H1 (cell line): ENCODE results near the gene SRCIN1. TPM values are rescaled to one million over a fixed set of nuclear protein-coding genes. Genes with fewer than 3 reads are reported as not detected.

ENCODE experiments used
- CTCF ChIA-PET: fragments of 300-600 bp; sonication (Branson Sonifier 250); formaldehyde crosslinking; loops from one replicate; lab custom pipeline; 2021; ENCODE audit not compliant: partially characterized antibody; lab: Charles Lee
- POLR2A ChIA-PET: fragments of 300-600 bp; sonication (Branson Sonifier 250); formaldehyde crosslinking; loops from one replicate; lab custom pipeline; 2021; ENCODE audit warnings: inconsistent platforms; ENCODE audit not compliant: partially characterized antibody; lab: Charles Lee
- DNase-seq, 2 experiments: peaks; one replicate each; pipeline versions ENCODE4 v3.0.0 to v3.0.0-alpha.2; 2010 to 2022; ENCODE audit warnings: low spot score in 2 of 2, low read depth in 1 of 2, mixed read lengths in 1 of 2
- FAIRE-seq: peaks from 2 replicates; lab custom pipeline; 2011; peaks lifted over from hg19 to GRCh38; lab: Jason Lieb, UNC
- H2AFZ ChIP-seq: 2 replicates; pipeline ENCODE4 v1.8.1; 2012; ENCODE audit warnings: low read length, inconsistent platforms
- H2AK5ac ChIP-seq: 2 replicates; pipeline ENCODE4 v1.6.1; 2013; ENCODE audit warnings: low read depth, low read length
- H2BK120ac ChIP-seq: replicated peaks from 2 replicates; pipeline ENCODE3; 2013; ENCODE audit warnings: low read depth, low read length, inconsistent platforms
- H2BK12ac ChIP-seq: 2 replicates; pipeline ENCODE4 v1.6.1; 2013; ENCODE audit warnings: low read depth, low read length
- H2BK15ac ChIP-seq: 2 replicates; pipeline ENCODE4 v1.6.1; 2013; ENCODE audit warnings: low read length
- H2BK20ac ChIP-seq: 2 replicates; pipeline ENCODE4 v1.6.1; 2013; ENCODE audit warnings: low read length
- H2BK5ac ChIP-seq: 2 replicates; pipeline ENCODE4 v1.6.1; 2013; ENCODE audit warnings: low read depth, low read length
- H3K14ac ChIP-seq: 2 replicates; pipeline ENCODE4 v1.6.1; 2013; ENCODE audit warnings: inconsistent platforms; ENCODE audit not compliant: insufficient read length
- H3K18ac ChIP-seq: 2 replicates; pipeline ENCODE4 v1.6.1; 2013; ENCODE audit warnings: low read length; ENCODE audit errors: extremely low read depth
- H3K23ac ChIP-seq: 2 replicates; pipeline ENCODE4 v1.6.1; 2013; ENCODE audit warnings: inconsistent platforms; ENCODE audit not compliant: insufficient read length
- H3K23me2 ChIP-seq: 2 replicates; pipeline ENCODE4 v1.6.1; 2013; ENCODE audit warnings: low read depth, low read length
- H3K27ac ChIP-seq: 2 replicates; pipeline ENCODE4 v1.6.1; 2011; ENCODE audit warnings: low read depth, low read length, inconsistent platforms
- H3K27me3 ChIP-seq, 4 experiments: replicated peaks in 1 of 4; 1 replicate in 1 of 4; 2 replicates in 3 of 4; pipeline versions ENCODE4 v1.6.1 to v1.8.1; 2011 to 2013; ENCODE audit warnings: low read length in 3 of 4, mild to moderate bottlenecking in 3 of 4, inconsistent platforms in 2 of 4, mixed read lengths in 2 of 4, moderate library complexity in 1 of 4; ENCODE audit not compliant: control insufficient read depth in 3 of 4, insufficient read depth in 3 of 4; ENCODE audit errors: extremely low read depth in 1 of 4
- H3K36me3 ChIP-seq, 4 experiments: 2 replicates each; pipeline versions ENCODE4 v1.6.1 to v1.8.1; 2011 to 2013; ENCODE audit warnings: mild to moderate bottlenecking in 4 of 4, low read length in 3 of 4, moderate library complexity in 2 of 4, control low read depth in 1 of 4, inconsistent platforms in 1 of 4; ENCODE audit not compliant: insufficient read depth in 4 of 4, control insufficient read depth in 2 of 4
- H3K4ac ChIP-seq: replicated peaks from 2 replicates; pipeline ENCODE3; 2013; ENCODE audit warnings: low read length, low read depth, mixed read lengths, inconsistent platforms; ENCODE audit not compliant: insufficient read length
- H3K4me1 ChIP-seq, 4 experiments: replicated peaks in 1 of 4; 1 replicate in 1 of 4; 2 replicates in 3 of 4; pipeline versions ENCODE4 v1.6.1 to v1.8.1; 2011 to 2013; ENCODE audit warnings: low read length in 3 of 4, inconsistent platforms in 2 of 4, mixed read lengths in 1 of 4; ENCODE audit not compliant: insufficient read depth in 4 of 4, control insufficient read depth in 3 of 4
- H3K4me2 ChIP-seq, 2 experiments: 2 replicates each; pipeline versions ENCODE4 v1.6.1 to v1.8.1; 2011 to 2013; ENCODE audit warnings: low read depth in 2 of 2, low read length in 2 of 2, control low read depth in 1 of 2, inconsistent platforms in 1 of 2, mild to moderate bottlenecking in 1 of 2; ENCODE audit not compliant: insufficient read depth in 1 of 2
- H3K4me3 ChIP-seq, 4 experiments: fragments of 200-600, 300-600 bp in 1 of 4; sonication (generic), shearing (Covaris generic), sonication (Bioruptor Twin) in 1 of 4; 2 replicates each; pipeline versions ENCODE4 v1.5.1 to v1.8.1; 2011 to 2016; ENCODE audit warnings: low read length in 4 of 4, low read depth in 3 of 4, control low read depth in 2 of 4, inconsistent platforms in 2 of 4, mild to moderate bottlenecking in 2 of 4, mixed read lengths in 1 of 4, moderate library complexity in 1 of 4; ENCODE audit not compliant: insufficient read depth in 2 of 4; ENCODE audit errors: extremely low read depth in 1 of 4
- H3K56ac ChIP-seq: replicated peaks from 2 replicates; pipeline ENCODE3; 2013; ENCODE audit warnings: low read depth, mild to moderate bottlenecking, mixed read lengths, low read length, inconsistent platforms; ENCODE audit not compliant: insufficient read length
- H3K79me1 ChIP-seq: 2 replicates; pipeline ENCODE4 v1.6.1; 2013; ENCODE audit warnings: low read depth, low read length, control low read depth
- H3K79me2 ChIP-seq, 2 experiments: 2 replicates each; pipeline versions ENCODE4 v1.6.1 to v1.8.1; 2012 to 2013; ENCODE audit warnings: low read length in 2 of 2, mild to moderate bottlenecking in 2 of 2, inconsistent platforms in 1 of 2; ENCODE audit not compliant: insufficient read depth in 2 of 2, control insufficient read depth in 1 of 2
- H3K9ac ChIP-seq, 4 experiments: replicated peaks in 1 of 4; 1 replicate in 1 of 4; 2 replicates in 3 of 4; pipeline versions ENCODE4 v1.6.1 to v1.8.1; 2011 to 2013; ENCODE audit warnings: low read depth in 3 of 4, low read length in 3 of 4, control low read depth in 2 of 4, mild to moderate bottlenecking in 2 of 4, moderate library complexity in 2 of 4, inconsistent platforms in 1 of 4; ENCODE audit errors: extremely low read depth in 1 of 4
- H3K9me3 ChIP-seq, 2 experiments: 2 replicates each; pipeline versions ENCODE4 v1.6.1 to v1.8.1; 2012 to 2013; ENCODE audit warnings: mild to moderate bottlenecking in 2 of 2, moderate library complexity in 2 of 2, control low read depth in 1 of 2, inconsistent platforms in 1 of 2, low read depth in 1 of 2, low read length in 1 of 2, mixed read lengths in 1 of 2; ENCODE audit not compliant: insufficient read depth in 2 of 2
- H4K20me1 ChIP-seq, 2 experiments: replicated peaks in 1 of 2; 2 replicates each; pipeline versions ENCODE3 to v1.8.1; 2011 to 2013; ENCODE audit warnings: inconsistent platforms in 2 of 2, low read length in 2 of 2, mild to moderate bottlenecking in 1 of 2; ENCODE audit not compliant: insufficient read depth in 2 of 2, control insufficient read depth in 1 of 2
- H4K5ac ChIP-seq: 2 replicates; pipeline ENCODE4 v1.6.1; 2013; ENCODE audit warnings: low read length, low read depth, mixed read lengths, inconsistent platforms; ENCODE audit not compliant: insufficient read length
- H4K8ac ChIP-seq: 2 replicates; pipeline ENCODE4 v1.8.0; 2013; ENCODE audit warnings: mild to moderate bottlenecking, moderate library complexity, low read length, inconsistent platforms; ENCODE audit not compliant: insufficient read depth; ENCODE audit errors: extremely low read depth
- H4K91ac ChIP-seq: replicated peaks from 2 replicates; pipeline ENCODE3; 2013; ENCODE audit warnings: low read length, mixed read lengths, inconsistent platforms; ENCODE audit not compliant: insufficient read length
- RAD21 ChIP-seq, 2 experiments: IDR thresholded peaks in 1 of 2; conservative IDR thresholded peaks in 1 of 2; 2 replicates each; pipeline ENCODE4 v1.6.1; 2011; ENCODE audit warnings: low read depth in 2 of 2, low read length in 2 of 2, improper control_type of control experiment in 1 of 2, inconsistent platforms in 1 of 2, mild to moderate bottlenecking in 1 of 2, moderate library complexity in 1 of 2
- WGBS, 2 experiments: shearing (Covaris generic) in 1 of 2; methylation state at CpG; one replicate each; pipeline versions ENCODE4 v1.1.6 to v1.1.7; 2013 to 2015; ENCODE audit warnings: low lambda C conversion rate in 2 of 2, mixed read lengths in 2 of 2, inconsistent platforms in 1 of 2, low coverage in 1 of 2, missing lambda C conversion rate in 1 of 2; ENCODE audit not compliant: insufficient replicate concordance in 2 of 2, insufficient coverage in 1 of 2, insufficient read length in 1 of 2; ENCODE audit errors: extremely low coverage in 1 of 2, missing lambda C conversion rate in 1 of 2; 5-methylcytosine and 5-hydroxymethylcytosine counted together
- polyA plus RNA-seq, 7 experiments: library from polyadenylated mRNA; depleted of rRNA in 3 of 7; stranded (reverse) in 5 of 7; unstranded in 2 of 7; fragments of >200 nt in 5 of 7; fragments of 200-250 nt in 2 of 7; gene quantifications; 1 replicate in 5 of 7; 2 replicates in 1 of 7; 4 replicates in 1 of 7; pipeline versions ENCODE4 v1.2.1 to v1.2.3, GENCODE V29; 2011 to 2013; ENCODE audit warnings: missing spikeins in 2 of 7, mixed read lengths in 2 of 7
- total RNA-seq: library from RNA; stranded (reverse); fragmentation: NEBNext Ultra II Directional; extraction: Animal tissue kit (Norgen Biotek cat#: 25700); gene quantifications from 2 replicates; pipeline ENCODE4 v1.2.1, GENCODE V29; 2021

The SRCIN1 gene
- total and polyA plus RNA-seq, 2 of the 8 experiments (the other 6 are each of a cell fraction or from before 2014, with no cell fraction given): 2.8 to 3.8 TPM

GRCh38 chr17:38590988-38591758 is 14.6 kb downstream of the SRCIN1 start:
- H2BK20ac ChIP-seq: no peak overlapping the region
- H4K20me1 ChIP-seq: peaks cover 0 to 4% of the 10 kb centered on the region in 2 experiments
- no peak overlapping the region for H3K4me2 ChIP-seq
- no peak overlapping the region for H3K23ac ChIP-seq
- H3K36me3 ChIP-seq: no peaks in the 10 kb centered on the region; a peak in 1 of 8 replicates
- DNase-seq (no peak), FAIRE-seq (no peak)
- ChIA-PET CTCF (interaction anchor here (1.0 to 32.0 kb wide), 6 partner anchors 8 to 73 kb away, joined by 3 to 914 read pairs (median 230); partner anchors contain the start of genes EPOP and SRCIN1), POLR2A (interaction anchor here (1.0 to 1.6 kb wide), 2 partner anchors 10 to 22 kb away, joined by 4 to 5 read pairs; no protein-coding TSS in a partner anchor)
- H3K79me1 ChIP-seq: no peaks in the 10 kb centered on the region
- H3K23me2 ChIP-seq: no peaks in the 10 kb centered on the region
- peaks cover 0 to 3% (median 0%) of the 10 kb centered on the region in 4 experiments; a peak in 3 of 7 replicates for H3K27me3 ChIP-seq
- no peaks in the 10 kb centered on the region for H3K79me2 ChIP-seq
- TF ChIP-seq RAD21 (IDR thresholded peaks at IDR 0.05 in 1 of 2, conservative IDR thresholded peaks at IDR 0.05 in 1 of 2; ENCODE audit: low read depth in 2 of 2, low read length in 2 of 2): no peak
- no peak overlapping the region for H3K56ac ChIP-seq
- no peak overlapping the region for H4K91ac ChIP-seq
- H2BK12ac ChIP-seq: 0 out of 2 replicates have a peak overlapping the region, but pooled peaks have one; percentile 60
- no peak overlapping the region for H3K4ac ChIP-seq
- H2BK120ac ChIP-seq: no peak overlapping the region
- no peak overlapping the region for H4K5ac ChIP-seq
- H4K8ac ChIP-seq: no peak overlapping the region
- 0 out of 2 replicates have a peak overlapping the region, but pooled peaks have one; percentile 35 for H2BK5ac ChIP-seq
- no peak overlapping the region for H3K27ac ChIP-seq
- peaks cover 0 to 38% (median 20%) of the 10 kb centered on the region in 4 experiments; a peak in 6 of 7 replicates for H3K4me1 ChIP-seq
- WGBS, 2 experiments: 76% methylated on average over 6 of the region's 6 CpGs; no CpG with 5 or more reads in 1 of the 2 experiments
- no peak overlapping the region for H3K4me3 ChIP-seq
- no peaks in the 10 kb centered on the region for H3K9me3 ChIP-seq
- H3K14ac ChIP-seq: no peak overlapping the region
- H2AK5ac ChIP-seq: no peak overlapping the region
- H2BK15ac ChIP-seq: no peak overlapping the region
- H3K9ac ChIP-seq: no peak overlapping the region; a peak in 1 of 7 replicates
- H2AFZ ChIP-seq: no peak overlapping the region
- peak overlapping the region; percentile 13; the same call in 1 of the 2 replicates for H3K18ac ChIP-seq
